HuH-7.5 (cell line): ENCODE results near the gene MCM5.
"Not testable (repeated sequence)": the region's sequence is repeated elsewhere in the genome, so short reads cannot be mapped to it uniquely, and the experiment has no call there.

ENCODE experiments used
- DNase-seq: peaks from one replicate; pipeline ENCODE4 v3.0.0; 2011; ENCODE audit warnings: low spot score

The MCM5 gene

GRCh38 chr22:35379146-35379993 lies 20.6 kb upstream of the MCM5 start:
- DNase-seq = no peak

GRCh38 chr22:35380013-35380412 lies 19.9 kb upstream of the MCM5 start:
- no peak for DNase-seq

GRCh38 chr22:35380537-35381423 lies 19.2 kb upstream of the MCM5 start, which contains the start of gene HMOX1:
HMOX1 (plus strand) TSS chr22:35381096; CDS start chr22:35381174, 78 bp downstream.
- DNase-seq = peak; percentile 64

- DNase-seq = no peak
These were observed 18.4 kb upstream of the MCM5 start for GRCh38 chr22:35381424-35382009.

GRCh38 chr22:35383679-35384071 lies 16.3 kb upstream of the MCM5 start:
- DNase-seq = no peak

GRCh38 chr22:35384527-35384926 lies 15.4 kb upstream of the MCM5 start:
- DNase-seq = no peak

GRCh38 chr22:35384975-35385588 lies 14.9 kb upstream of the MCM5 start:
- DNase-seq = no peak

- no peak for DNase-seq
These were observed 13.2 kb upstream of the MCM5 start for GRCh38 chr22:35386670-35387288.

- DNase-seq = no peak
These were observed 9.0 kb upstream of the MCM5 start for GRCh38 chr22:35390933-35391332.

GRCh38 chr22:35392357-35392756 lies 7.6 kb upstream of the MCM5 start:
- DNase-seq = no peak

- DNase-seq = no peak
These were observed 6.6 kb upstream of the MCM5 start for GRCh38 chr22:35393116-35394010.

GRCh38 chr22:35394011-35394312 lies 6.0 kb upstream of the MCM5 start:
- DNase-seq = no peak

- DNase-seq = no peak
These were observed 5.0 kb upstream of the MCM5 start for GRCh38 chr22:35394810-35395563.

GRCh38 chr22:35396622-35397021 lies 3.3 kb upstream of the MCM5 start:
- not testable (repeated sequence) for DNase-seq

- no peak for DNase-seq
These were observed 2.6 kb upstream of the MCM5 start for GRCh38 chr22:35397095-35397904.

- no peak for DNase-seq
These were observed 1.4 kb upstream of the MCM5 start for GRCh38 chr22:35398591-35398973.

GRCh38 chr22:35399114-35399677 lies 744 bp upstream of the MCM5 start:
- no peak for DNase-seq

GRCh38 chr22:35400501-35400790 lies 506 bp downstream of the MCM5 start:
- DNase-seq = no peak

GRCh38 chr22:35401863-35402262 lies 1.9 kb downstream of the MCM5 start:
- DNase-seq = no peak
